Activated naive CD4-positive, alpha-beta T cell treated with anti-CD3 and anti-CD28 coated beads, Interleukin-2, amount 50 U/mL, for 72 hours (primary cell): ENCODE measurements around the gene KRTAP4-8. TPM values are rescaled to one million over a fixed set of nuclear protein-coding genes. Genes with fewer than 3 reads are reported as not detected.
"Not testable (repeated sequence)": the region's sequence is repeated elsewhere in the genome, so short reads cannot be mapped to it uniquely, and the experiment has no call there.

Source experiments
- ATAC-seq, 2 donors: fragments of 150-1000 bp; cut with Tn5 transposase; 2 replicates each; pipeline ENCODE4 v1.10.0; 2021; ENCODE audit warnings: mild to moderate bottlenecking in 2 of 2, moderate library complexity in 2 of 2
- DNase-seq, 2 donors: peaks; one replicate each; pipeline ENCODE4 v3.0.0; 2021 to 2022; ENCODE audit warnings: low spot score in 2 of 2
- H3K27ac Mint-ChIP-seq, 2 donors: one replicate each; pipeline ENCODE4 v1.8.0; 2022; ENCODE audit warnings: mild to moderate bottlenecking in 2 of 2, mixed read lengths in 2 of 2
- H3K36me3 Mint-ChIP-seq, 2 donors: one replicate each; pipeline ENCODE4 v1.8.0; 2022; ENCODE audit warnings: mixed read lengths in 2 of 2
- H3K9me3 Mint-ChIP-seq, 2 donors: one replicate each; pipeline ENCODE4 v1.8.0; 2022; ENCODE audit warnings: mixed read lengths in 2 of 2
- total RNA-seq, 2 donors: library from RNA; stranded (reverse); gene quantifications; one replicate each; pipeline ENCODE4 v1.2.3, GENCODE V29; 2022

KRTAP4-8 gene
- total RNA-seq: not detected

DNA sequence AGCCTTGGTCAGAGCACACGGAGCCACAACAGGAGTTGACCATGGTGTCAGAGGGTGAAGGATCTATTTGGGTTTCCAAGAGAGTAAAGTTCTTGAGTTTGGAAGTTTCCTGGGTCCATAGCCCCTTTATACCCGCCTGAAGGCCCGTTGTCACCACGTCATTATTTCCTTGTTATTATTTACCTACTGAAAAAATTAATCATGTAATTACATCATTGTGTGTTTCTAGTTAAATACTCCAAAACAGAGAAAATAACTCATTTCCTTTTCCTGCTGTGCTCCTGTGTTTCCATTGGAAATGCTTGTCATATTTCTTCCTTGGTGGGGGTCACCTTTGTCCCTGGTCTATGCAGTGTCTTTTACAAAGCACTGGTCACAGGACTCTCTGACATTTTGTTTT, at the start of gene KRTAP4-8:
TSS of gene KRTAP4-8 (minus strand) at position 101 of the 400 bp plus-strand sequence. CDS start at position 43, 58 bp downstream.
- peak within 1 kb of the TSS in 1 of 2 donors; percentile 85 for H3K27ac Mint-ChIP-seq
- no peaks in the 10 kb centered on the region for H3K9me3 Mint-ChIP-seq
- ATAC-seq: no peak
- H3K36me3 Mint-ChIP-seq: no peaks in the 10 kb centered on the region
- no peak for DNase-seq

DNA sequence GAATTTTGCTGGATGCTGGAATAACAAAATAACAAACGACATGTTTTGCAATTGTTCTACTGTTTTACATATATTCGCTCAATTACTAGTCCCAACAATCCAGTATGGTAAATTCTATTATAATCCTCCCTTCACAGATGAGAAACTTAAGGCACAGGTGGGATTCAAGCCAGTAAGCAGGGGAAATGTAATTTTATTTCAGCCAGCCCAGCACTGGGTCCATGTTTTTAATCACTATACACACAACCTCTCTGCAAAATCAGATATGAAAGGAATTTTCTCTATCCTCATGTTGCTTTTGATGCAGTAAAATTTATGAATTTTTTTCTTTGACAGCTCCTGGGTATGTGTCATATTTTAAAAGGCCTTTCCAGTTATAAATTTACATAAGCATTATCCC, 47.3 kb upstream of the KRTAP4-8 start:
- Mint-ChIP-seq H3K9me3 (peaks cover 20 to 26% of the 10 kb centered on the region in 2 donors), H3K36me3 (peaks cover 19 to 26% of the 10 kb centered on the region in 2 donors), H3K27ac (no peak overlapping the region)
- no peak for ATAC-seq
- no peak for DNase-seq

DNA sequence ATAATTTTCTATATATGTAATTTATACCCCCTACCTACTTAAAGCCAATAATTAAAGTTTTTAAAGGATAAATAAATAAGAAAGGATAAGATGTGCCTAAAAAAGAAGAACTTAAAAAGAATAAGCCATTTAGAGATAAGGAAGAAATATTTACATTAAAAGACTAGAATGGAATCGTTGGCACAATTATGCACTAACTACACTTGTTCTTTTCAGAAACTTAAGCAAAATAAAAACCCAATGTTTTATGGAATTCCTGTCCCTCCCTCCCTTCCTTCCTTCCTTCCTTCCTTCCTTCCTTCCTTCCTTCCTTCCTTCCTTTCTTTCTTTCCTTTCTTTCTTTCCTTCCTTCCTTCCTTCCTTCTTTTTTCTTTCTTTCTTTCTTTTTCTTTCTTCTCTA, 46.9 kb upstream of the KRTAP4-8 start:
- Mint-ChIP-seq H3K36me3 (peaks cover 23 to 27% of the 10 kb centered on the region in 2 donors), H3K9me3 (peaks cover 20 to 27% of the 10 kb centered on the region in 2 donors), H3K27ac (no peak overlapping the region)
- DNase-seq: no peak
- ATAC-seq: no peak

DNA sequence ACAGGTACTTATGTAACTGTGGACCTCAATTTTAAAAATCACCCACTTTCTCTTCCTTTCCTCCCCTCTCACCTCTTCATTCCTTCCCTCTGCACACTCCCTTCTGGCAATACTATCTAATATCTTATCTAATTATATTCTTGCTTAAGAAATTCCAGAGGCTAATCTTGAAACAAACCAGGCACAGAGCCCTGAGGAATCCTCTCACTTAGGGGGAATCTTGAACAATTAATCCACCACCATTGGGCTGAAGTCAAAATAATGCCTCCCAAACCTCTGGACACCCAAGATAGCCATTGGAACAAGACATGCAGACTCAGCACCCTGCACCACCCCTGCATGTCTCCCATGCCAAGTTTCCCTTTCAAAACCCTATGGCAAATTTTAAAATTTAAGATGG, 43.4 kb upstream of the KRTAP4-8 start:
- peaks cover 28 to 45% of the 10 kb centered on the region in 2 donors for H3K9me3 Mint-ChIP-seq
- peaks cover 28 to 32% of the 10 kb centered on the region in 2 donors for H3K36me3 Mint-ChIP-seq
- no peak for DNase-seq
- H3K27ac Mint-ChIP-seq: no peak overlapping the region
- no peak for ATAC-seq

DNA sequence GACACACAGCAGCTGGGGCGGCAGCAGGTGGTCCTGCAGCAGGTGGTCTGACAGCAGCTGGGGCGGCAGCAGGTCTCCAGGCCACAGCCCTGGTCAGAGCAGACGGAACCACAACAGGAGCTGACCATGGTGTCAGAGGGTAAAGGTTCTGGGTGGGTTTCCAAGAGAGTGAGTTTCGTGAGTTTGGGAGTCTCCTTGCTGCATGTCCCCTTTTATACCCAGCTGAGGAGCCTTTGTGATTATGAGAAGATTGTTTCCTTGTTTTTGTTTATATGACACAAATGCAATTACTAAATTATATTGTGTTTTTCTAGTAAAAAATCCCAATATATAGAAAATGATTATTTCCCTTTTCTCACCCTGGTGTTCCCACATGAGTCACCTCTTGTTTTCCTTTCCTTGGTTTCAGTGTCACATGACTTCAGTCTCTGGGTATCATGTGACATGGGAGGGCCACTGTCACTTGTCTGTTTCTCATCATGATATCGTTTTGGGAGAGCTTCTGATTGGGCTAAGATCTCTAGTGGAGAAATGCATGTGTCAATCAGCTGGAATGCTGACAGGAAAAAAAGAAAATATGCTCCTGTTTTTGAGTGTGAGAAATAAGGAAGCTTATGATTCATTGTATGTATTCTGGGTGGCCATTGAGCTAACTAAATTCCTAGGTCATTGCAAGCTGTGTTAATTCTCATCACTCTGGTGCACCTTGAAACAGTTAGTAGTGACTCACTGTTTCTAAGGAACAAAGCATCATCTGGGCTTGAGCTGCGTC, 42.6 kb upstream of the KRTAP4-8 start, which contains the start of gene KRTAP4-6:
TSS of gene KRTAP4-6 (minus strand) at position 185 of the 772 bp plus-strand sequence. CDS start at position 128, 57 bp downstream.
- Mint-ChIP-seq H3K9me3 (peaks cover 28 to 45% of the 10 kb centered on the region in 2 donors), H3K27ac (peak within 1 kb of the TSS in 1 of 2 donors; percentile 11), H3K36me3 (peaks cover 28 to 32% of the 10 kb centered on the region in 2 donors)
- ATAC-seq (no peak), DNase-seq (no peak)

DNA sequence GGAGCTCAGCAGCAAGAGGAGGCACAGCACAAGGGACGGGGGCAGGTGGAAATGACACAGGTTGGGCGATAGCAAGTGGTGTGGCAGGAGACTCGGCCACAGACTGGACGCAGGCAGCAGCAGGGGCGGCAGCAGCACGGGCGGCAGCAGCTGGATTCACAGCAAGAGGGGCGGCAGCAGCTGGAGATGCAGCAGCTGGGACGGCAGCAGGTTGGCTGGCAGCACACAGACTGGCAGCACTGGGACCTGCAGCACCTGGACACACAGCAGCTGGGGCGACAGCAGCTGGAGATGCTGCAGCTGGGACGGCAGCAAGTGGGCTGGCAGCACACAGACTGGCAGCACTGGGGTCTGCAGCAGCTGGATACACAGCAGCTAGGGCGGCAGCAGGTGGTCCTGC, 41.9 kb upstream of the KRTAP4-8 start:
- Mint-ChIP-seq H3K27ac (peak overlapping the region in 1 of 2 donors; percentile 11), H3K36me3 (peaks cover 28 to 32% of the 10 kb centered on the region in 2 donors), H3K9me3 (peaks cover 28 to 45% of the 10 kb centered on the region in 2 donors)
- DNase-seq, ATAC-seq: not testable (repeated sequence)

DNA sequence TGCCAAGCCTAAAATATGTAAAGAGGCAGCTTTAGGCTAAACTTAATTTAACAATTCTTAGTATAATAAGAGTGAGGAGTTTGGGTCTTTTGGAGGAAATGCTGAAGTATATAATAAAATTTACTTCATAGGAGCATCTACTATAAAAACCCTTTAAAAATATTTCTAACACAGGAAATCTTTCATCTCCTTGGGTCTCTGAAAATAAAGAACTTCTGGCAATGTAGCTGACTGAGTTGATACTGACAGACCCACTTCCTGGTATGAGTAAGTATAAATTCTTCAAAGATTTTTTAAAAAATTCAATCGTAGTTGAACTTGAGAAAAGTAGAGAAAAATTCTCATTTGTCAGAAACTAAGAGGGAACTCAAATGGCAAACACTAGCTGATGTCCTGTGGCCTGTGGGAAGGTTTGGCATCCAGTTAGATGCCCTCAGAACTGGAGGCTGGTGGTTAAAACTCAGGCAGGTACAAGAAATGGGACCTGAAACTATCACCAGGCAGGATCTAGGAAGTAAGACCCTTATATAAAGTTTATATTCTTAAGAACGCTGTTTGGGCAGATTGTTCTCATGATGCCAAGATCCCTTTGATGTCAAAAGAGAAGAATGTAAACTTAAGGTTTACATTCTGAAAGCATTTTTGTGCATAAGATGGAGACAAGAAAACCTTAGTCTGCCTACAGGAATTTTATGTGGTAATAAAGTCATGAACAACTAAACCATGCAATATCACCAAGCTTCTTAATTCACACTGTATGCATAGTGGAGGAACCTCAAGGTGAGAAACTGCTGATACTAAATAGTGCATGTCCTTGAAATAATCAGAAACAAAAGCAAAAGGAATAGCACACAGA, 36.2 kb upstream of the KRTAP4-8 start:
- Mint-ChIP-seq H3K36me3 (no peaks in the 10 kb centered on the region), H3K27ac (no peak overlapping the region), H3K9me3 (peaks cover 4 to 13% of the 10 kb centered on the region in 2 donors)
- ATAC-seq: peak in 1 of 2 donors; percentile 20
- no peak for DNase-seq

DNA sequence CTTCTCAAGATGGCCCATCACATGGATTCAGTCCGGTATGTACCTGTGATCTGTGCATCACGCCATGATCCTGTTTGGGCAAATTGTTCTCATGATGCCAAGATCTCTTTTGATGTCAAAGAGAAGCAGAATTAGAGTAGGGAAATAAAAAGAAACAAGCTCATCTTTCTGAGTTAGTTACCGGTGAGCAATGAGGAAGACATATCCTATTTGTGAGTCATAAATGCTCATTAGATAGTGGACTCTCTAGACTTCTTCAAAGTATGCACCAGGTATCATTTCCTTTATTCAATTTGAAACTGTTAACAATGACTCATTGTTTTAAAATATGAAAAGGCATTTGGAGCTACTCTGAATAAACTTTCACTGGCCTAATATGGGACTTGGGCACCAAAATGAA, 34.0 kb upstream of the KRTAP4-8 start:
- H3K9me3 Mint-ChIP-seq: peaks cover 0 to 8% of the 10 kb centered on the region in 2 donors
- H3K36me3 Mint-ChIP-seq: no peaks in the 10 kb centered on the region
- peak overlapping the region in 1 of 2 donors; percentile 17 for H3K27ac Mint-ChIP-seq
- DNase-seq: no peak
- ATAC-seq: peak in 1 of 2 donors; percentile 40

DNA sequence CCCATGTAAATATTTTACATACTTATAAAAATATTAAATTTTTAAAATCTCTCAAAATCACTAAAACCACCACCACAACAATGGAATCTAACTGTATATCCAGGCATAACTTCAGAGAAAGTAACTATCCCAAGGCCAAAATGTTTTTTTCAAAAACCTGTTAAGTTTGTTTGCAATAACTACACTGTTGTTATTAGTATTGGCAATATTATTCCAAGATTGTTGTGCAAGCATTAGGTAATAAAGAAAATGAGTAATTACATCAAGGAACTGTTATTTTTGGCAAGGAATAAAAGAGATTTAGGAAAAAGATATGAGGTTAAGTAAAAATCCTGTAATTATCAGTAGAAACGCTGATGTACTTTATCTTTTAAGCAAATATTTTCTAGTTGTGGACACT, 29.4 kb upstream of the KRTAP4-8 start:
- no peak for DNase-seq
- ATAC-seq: no peak
- Mint-ChIP-seq H3K27ac (no peak overlapping the region), H3K36me3 (peaks cover 0 to under 1% of the 10 kb centered on the region in 2 donors), H3K9me3 (peaks cover 1 to 16% of the 10 kb centered on the region in 2 donors)

DNA sequence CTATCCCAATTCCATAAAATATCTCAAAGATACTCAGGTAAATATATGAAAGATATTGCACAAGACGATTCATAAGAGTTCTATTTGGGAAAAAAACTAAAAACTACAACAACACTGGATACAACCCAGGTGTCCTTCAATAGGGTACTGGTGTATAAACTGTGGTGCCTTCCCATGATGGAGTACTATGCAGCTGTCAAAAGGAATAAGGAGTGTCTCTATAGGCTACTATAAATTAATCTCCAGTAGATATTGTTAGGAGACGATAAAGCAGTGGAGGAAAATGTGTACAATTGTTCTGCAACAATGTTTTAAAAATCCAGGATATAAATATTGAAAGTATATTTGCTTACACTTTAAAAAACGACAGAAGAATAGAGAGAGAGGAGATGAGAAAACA, 28.5 kb upstream of the KRTAP4-8 start:
- peaks cover 6 to 16% of the 10 kb centered on the region in 2 donors for H3K9me3 Mint-ChIP-seq
- no peak for ATAC-seq
- peaks cover 0 to 4% of the 10 kb centered on the region in 2 donors for H3K36me3 Mint-ChIP-seq
- DNase-seq: no peak
- H3K27ac Mint-ChIP-seq: no peak overlapping the region

DNA sequence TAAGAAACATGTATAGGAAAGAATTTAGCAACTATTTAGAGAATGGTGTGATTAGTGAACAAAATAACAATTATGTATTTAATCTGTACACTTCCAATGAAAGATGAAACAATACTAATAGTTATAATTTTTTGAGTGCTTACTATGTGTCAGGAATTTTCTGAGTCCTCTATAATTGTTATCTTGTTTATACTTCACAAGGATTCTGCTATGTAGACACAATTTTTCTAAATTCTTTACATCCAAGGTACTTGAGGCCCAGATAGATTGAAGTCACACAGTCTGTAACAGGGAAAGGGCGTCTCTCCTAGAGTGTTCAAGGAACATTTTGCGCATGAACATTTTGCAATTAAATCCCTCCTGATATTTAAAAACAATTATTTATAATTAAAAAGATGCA, 27.1 kb upstream of the KRTAP4-8 start:
- H3K36me3 Mint-ChIP-seq: peaks cover 0 to 9% of the 10 kb centered on the region in 2 donors

DNA sequence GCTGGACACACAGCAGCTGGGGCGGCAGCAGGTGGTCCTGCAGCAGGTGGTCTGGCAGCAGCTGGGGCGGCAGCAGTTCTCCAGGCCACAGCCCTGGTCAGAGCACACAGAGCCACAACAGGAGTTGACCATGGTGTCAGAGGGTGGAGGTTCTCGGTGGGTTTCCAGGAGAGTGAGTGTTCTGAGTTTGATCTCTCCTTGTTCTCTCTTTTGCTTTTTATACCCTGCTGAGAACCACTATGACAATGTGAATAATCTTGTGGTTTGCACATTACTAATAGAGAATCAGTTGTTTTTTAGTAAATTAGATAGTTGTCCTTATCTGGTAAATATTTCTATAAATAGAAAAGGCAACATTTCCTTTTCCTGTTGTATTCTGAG, 26.0 kb upstream of the KRTAP4-8 start, which contains the start of gene KRTAP4-12:
TSS of gene KRTAP4-12 (minus strand) at position 192 of the 381 bp plus-strand sequence. CDS start at position 132, 60 bp downstream.
- Mint-ChIP-seq H3K9me3 (peaks cover 10 to 18% of the 10 kb centered on the region in 2 donors), H3K27ac (peak within 1 kb of the TSS; percentile 41 to 73)
- ATAC-seq, DNase-seq, H3K36me3 Mint-ChIP-seq: not testable (repeated sequence)

More for the DNA sequence above, 27.1 kb upstream of the KRTAP4-8 start:
- peaks cover 10 to 20% of the 10 kb centered on the region in 2 donors for H3K9me3 Mint-ChIP-seq
- no peak overlapping the region for H3K27ac Mint-ChIP-seq
- DNase-seq (no peak), ATAC-seq (no peak)

DNA sequence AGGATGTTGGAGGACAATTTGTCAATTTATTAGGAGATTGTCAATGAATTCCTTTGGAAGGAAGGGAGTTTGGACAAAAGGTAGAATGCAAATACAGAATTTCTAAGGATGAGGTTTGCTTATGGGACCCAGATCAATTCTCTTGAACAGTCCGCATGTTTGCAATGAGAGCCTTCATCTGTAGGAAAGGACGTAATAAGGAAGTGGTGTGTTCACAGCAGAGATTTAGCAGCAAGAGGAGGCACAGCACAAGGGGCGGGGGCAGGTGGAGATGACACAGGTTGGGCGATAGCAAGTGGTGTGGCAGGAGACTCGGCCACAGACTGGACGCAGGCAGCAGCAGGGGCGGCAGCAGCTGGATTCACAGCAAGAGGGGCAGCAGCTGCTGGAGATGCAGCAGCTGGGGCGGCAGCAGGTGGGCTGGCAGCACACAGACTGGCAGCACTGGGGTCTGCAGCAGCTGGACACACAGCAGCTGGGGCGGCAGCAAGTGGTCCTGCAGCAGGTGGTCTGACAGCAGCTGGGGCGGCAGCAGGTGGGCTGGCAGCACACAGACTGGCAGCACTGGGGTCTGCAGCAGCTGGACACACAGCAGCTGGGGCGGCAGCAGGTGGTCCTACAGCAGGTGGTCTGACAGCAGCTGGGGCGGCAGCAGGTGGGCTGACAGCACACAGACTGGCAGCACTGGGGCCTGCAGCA, 25.5 kb upstream of the KRTAP4-8 start:
- Mint-ChIP-seq H3K27ac (peak overlapping the region; percentile 41 to 73), H3K9me3 (peaks cover 10 to 15% of the 10 kb centered on the region in 2 donors)
- DNase-seq, ATAC-seq, H3K36me3 Mint-ChIP-seq: not testable (repeated sequence)

DNA sequence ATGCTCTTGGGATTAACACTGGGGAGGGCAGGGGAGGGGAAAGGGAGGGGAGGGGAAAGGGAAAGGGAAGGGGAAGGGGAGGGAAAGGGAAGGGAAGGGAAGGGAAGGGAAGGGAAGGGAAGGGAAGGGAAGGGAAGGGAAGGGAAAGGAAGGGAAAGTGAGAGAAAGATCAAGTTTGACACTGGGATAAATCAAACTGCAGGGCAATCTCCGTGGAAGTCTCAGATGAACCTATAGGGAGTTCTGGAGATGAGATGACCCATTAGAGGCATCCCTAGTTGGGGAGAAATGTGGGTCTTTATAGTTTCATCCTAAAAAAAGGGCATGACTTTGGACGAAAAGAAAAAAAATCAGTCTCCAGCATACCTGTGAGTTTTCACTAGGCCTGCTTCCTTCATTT, 23.8 kb upstream of the KRTAP4-8 start:
- H3K36me3 Mint-ChIP-seq: peaks cover 0 to 9% of the 10 kb centered on the region in 2 donors
- no peak overlapping the region for H3K27ac Mint-ChIP-seq
- H3K9me3 Mint-ChIP-seq: peaks cover 10 to 12% of the 10 kb centered on the region in 2 donors
- no peak for DNase-seq
- ATAC-seq: no peak

DNA sequence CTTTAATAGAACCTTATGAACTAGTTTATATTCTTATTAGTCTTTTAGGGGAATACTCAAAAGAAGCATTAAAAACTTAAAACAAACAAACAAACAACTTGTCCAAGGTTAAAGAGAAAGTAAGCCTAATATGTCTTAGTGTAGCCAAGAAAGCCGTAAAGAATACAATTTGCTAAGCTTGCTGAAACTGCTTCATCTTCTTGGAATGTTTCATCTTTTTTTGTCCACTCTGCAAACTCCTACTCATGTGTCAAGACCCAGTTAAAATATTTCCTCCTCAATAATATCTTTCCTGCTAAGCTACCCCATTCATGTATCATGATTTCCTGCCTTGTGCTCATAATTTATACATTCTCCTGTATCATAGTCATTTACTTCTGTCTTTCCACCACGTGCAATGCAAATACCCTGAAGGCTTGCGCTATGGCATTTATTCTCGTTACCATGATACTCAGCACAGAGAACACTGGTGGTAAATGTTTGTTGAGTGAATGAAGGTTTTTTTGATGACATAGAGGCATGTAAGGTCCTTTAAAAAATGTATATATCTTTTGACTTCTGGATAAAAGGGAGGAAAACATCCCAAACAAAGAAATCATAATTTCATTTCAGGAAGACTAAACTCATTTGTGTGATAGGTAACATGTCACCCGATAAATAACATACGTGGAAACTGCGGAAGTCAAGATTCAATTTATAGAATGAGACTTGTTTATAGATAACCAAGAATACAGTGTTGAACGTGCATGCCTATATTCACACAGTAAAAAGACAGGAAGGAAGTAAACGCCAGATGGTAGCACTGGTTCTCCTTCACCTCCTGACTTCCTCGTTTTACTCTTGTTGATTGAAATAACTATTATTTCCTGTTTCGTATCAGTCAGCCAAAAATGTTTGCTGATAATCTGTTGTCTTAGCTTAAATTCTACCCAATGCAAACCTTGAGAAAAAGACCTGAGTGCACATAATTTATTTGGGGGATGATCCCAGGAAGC, 22.1 kb upstream of the KRTAP4-8 start:
- not testable (repeated sequence) for H3K36me3 Mint-ChIP-seq, ATAC-seq, DNase-seq
- Mint-ChIP-seq H3K9me3 (peaks cover 8 to 10% of the 10 kb centered on the region in 2 donors), H3K27ac (peak overlapping the region in 1 of 2 donors; percentile 81)
